Heart left ventricle (tissue), 13 donors: ENCODE results near the gene EARS2.

Source experiments
- CTCF ChIP-seq, 12 donors: fragments of 200-600 bp; sonication (generic) in 4 of 12; IDR thresholded peaks; one replicate each; pipeline versions ENCODE4 v1.5.0 to v1.8.0; 2018 to 2022; ENCODE audit warnings: antibody characterized with exemption in 12 of 12, mild to moderate bottlenecking in 5 of 12
- POLR2A ChIP-seq, 2 donors: fragments of 450-650 bp; IDR thresholded peaks; one replicate each; pipeline ENCODE4 v1.6.1; 2017; ENCODE audit warnings: antibody characterized with exemption in 2 of 2, mild to moderate bottlenecking in 2 of 2, moderate library complexity in 2 of 2
- donor health status: ischemic (EF 13 %, LVEDD 7.1; RV severe dilation, severe dysfunction).
- donor health status: DM: no; HTN: yes; CAD: no.
- donor health status: DM: no; HTN: no; CAD: no.
- donor health status: ischemic (EF 25% LVEDD 6.9; RV normal size, moderate dysfunction).
- donor health status: ischemic (EF 25% LVEDD 5.7; RV mildly dilated, moderate dysfunction).
- donor health status: ischemic (EF 35%, LVEDD 5.7; RV mildly dilated, moderate dysfunction).
- donor health status: nonischemic (EF 11% LVEDD 7.7; RV severe dilation, severe dysfunction).
- donor health status: DM: yes; HTN: yes; CAD: no.
- donor health status: PGD.
- donor health status: ischemic (EF 29% LVEDD 5.4; RV normal size, mild dysfunction).
- donor health status: nonischemic (EF 23%, LVEDD 6.1; RV moderate dilation, normal function).

GRCh38 chr16:23577493-23577892 is 20.3 kb upstream of the EARS2 start:
- TF ChIP-seq CTCF (IDR thresholded peaks at IDR 0.05) (no peak), POLR2A (IDR thresholded peaks at IDR 0.05) (no peak)
